Natural killer cell (primary cell): ENCODE data around the gene LARGE1. TPM values are rescaled to one million over a fixed set of nuclear protein-coding genes. Genes with fewer than 3 reads are reported as not detected.

ENCODE experiments used
- ATAC-seq, 3 donors: fragments of 150-1000 bp in 2 of 3; fragments of 200-7000 bp in 1 of 3; cut with Tn5 transposase; 1 replicate in 1 of 3; 2 replicates in 2 of 3; pipeline ENCODE4 v1.10.0; 2021; ENCODE audit warnings: mild to moderate bottlenecking in 2 of 3, moderate library complexity in 2 of 3
- DNase-seq, 2 donors: peaks; one replicate each; pipeline versions ENCODE4 v3.0.0 to v3.0.0-alpha.2; 2013 to 2021; ENCODE audit warnings: mixed read lengths in 1 of 2
- H3K27ac ChIP-seq: one replicate; pipeline ENCODE4 v1.5.1; 2013; ENCODE audit warnings: mild to moderate bottlenecking, low read length
- H3K27me3 ChIP-seq: one replicate; pipeline ENCODE4 v1.6.1; 2013; ENCODE audit warnings: low read length; ENCODE audit not compliant: control insufficient read depth, insufficient read depth
- H3K36me3 ChIP-seq: one replicate; pipeline ENCODE4 v1.6.1; 2013; ENCODE audit warnings: low read length; ENCODE audit not compliant: control insufficient read depth, insufficient read depth
- H3K4me1 ChIP-seq: one replicate; pipeline ENCODE4 v1.6.1; 2013; ENCODE audit warnings: low read length; ENCODE audit not compliant: control insufficient read depth, insufficient read depth
- H3K4me3 ChIP-seq: one replicate; pipeline ENCODE4 v1.5.1; 2013; ENCODE audit warnings: low read length
- H3K9me3 ChIP-seq: one replicate; pipeline ENCODE4 v1.6.1; 2013; ENCODE audit warnings: low read length; ENCODE audit not compliant: control insufficient read depth, insufficient read depth
- H3K27ac Mint-ChIP-seq, 2 donors: one replicate each; pipeline ENCODE4 v1.8.0; 2022; ENCODE audit warnings: mild to moderate bottlenecking in 2 of 2, mixed read lengths in 2 of 2, moderate library complexity in 1 of 2
- H3K27me3 Mint-ChIP-seq, 2 donors: one replicate each; pipeline ENCODE4 v1.8.0; 2022; ENCODE audit warnings: low read depth in 2 of 2, mixed read lengths in 2 of 2
- H3K36me3 Mint-ChIP-seq: one replicate; pipeline ENCODE4 v1.8.0; 2022; ENCODE audit warnings: mixed read lengths
- H3K4me1 Mint-ChIP-seq, 2 donors: one replicate each; pipeline ENCODE4 v1.8.0; 2022; ENCODE audit warnings: mixed read lengths in 2 of 2
- H3K4me3 Mint-ChIP-seq: one replicate; pipeline ENCODE4 v1.8.0; 2022; ENCODE audit warnings: mild to moderate bottlenecking, moderate library complexity, mixed read lengths
- H3K9me3 Mint-ChIP-seq, 2 donors: one replicate each; pipeline ENCODE4 v1.8.0; 2022; ENCODE audit warnings: mixed read lengths in 2 of 2
- CTCF ChIP-seq: fragments of 200-600 bp; IDR thresholded peaks from one replicate; pipeline ENCODE4 v1.8.0; 2022; ENCODE audit warnings: antibody characterized with exemption
- WGBS: methylation state at CpG from one replicate; pipeline ENCODE4 v1.1.7; 2013; ENCODE audit warnings: missing lambda C conversion rate; ENCODE audit not compliant: insufficient coverage; 5-methylcytosine and 5-hydroxymethylcytosine counted together
- intact Hi-C: fragments of 100-400 bp; cut with micrococcal nuclease; formaldehyde crosslinking; loops from one replicate; pipeline ENCODE4 v1.14.2; 2022
- total RNA-seq, 4 donors: library from RNA; stranded (reverse); fragments of 120-200 nt in 1 of 4; gene quantifications; one replicate each; pipeline versions ENCODE4 v1.2.3 to v1.2.4, GENCODE V29; 2013 to 2022

Gene LARGE1
- total RNA-seq, 3 donors from 2014 or later (not counting 1 experiment from before 2014, with no cell fraction given) = 2.6 to 11.6 (median 4.1) TPM

GRCh38 chr22:33599596-33599995, 320.7 kb downstream of the LARGE1 start:
- Mint-ChIP-seq H3K4me3 (no peak overlapping the region), H3K36me3 (peaks cover 5% of the 10 kb centered on the region), H3K27me3 (peaks cover 0 to 2% of the 10 kb centered on the region in 2 donors), H3K4me1 (no peaks in the 10 kb centered on the region), H3K9me3 (peaks cover 0 to 3% of the 10 kb centered on the region in 2 donors), H3K27ac (no peak overlapping the region)
- intact Hi-C loops = no loop called here
- 84% methylated on average over 6 of the region's 7 CpGs for WGBS
- H3K4me1 ChIP-seq = no peaks in the 10 kb centered on the region
- no peaks in the 10 kb centered on the region for H3K27me3 ChIP-seq
- no peak overlapping the region for H3K4me3 ChIP-seq
- no peak overlapping the region for H3K27ac ChIP-seq
- H3K9me3 ChIP-seq = no peaks in the 10 kb centered on the region
- no peak for TF ChIP-seq CTCF
- no peaks in the 10 kb centered on the region for H3K36me3 ChIP-seq
- no peak for ATAC-seq
- DNase-seq = no peak

GRCh38 chr22:33598821-33599220, 321.5 kb downstream of the LARGE1 start:
- Mint-ChIP-seq H3K27me3 (peaks cover 0 to 2% of the 10 kb centered on the region in 2 donors), H3K36me3 (peaks cover 5% of the 10 kb centered on the region), H3K27ac (no peak overlapping the region), H3K4me3 (no peak overlapping the region), H3K9me3 (peaks cover 0 to 3% of the 10 kb centered on the region in 2 donors), H3K4me1 (no peaks in the 10 kb centered on the region)
- no peak overlapping the region for H3K4me3 ChIP-seq
- intact Hi-C loops = no loop called here
- H3K9me3 ChIP-seq = no peaks in the 10 kb centered on the region
- DNase-seq = no peak
- ATAC-seq = no peak
- TF ChIP-seq CTCF = no peak
- H3K27ac ChIP-seq = no peak overlapping the region
- H3K36me3 ChIP-seq = no peaks in the 10 kb centered on the region
- H3K27me3 ChIP-seq = no peaks in the 10 kb centered on the region
- 80% methylated on average over 1 of the region's 1 CpG for WGBS
- H3K4me1 ChIP-seq = no peaks in the 10 kb centered on the region

GRCh38 chr22:33597274-33597985, 322.8 kb downstream of the LARGE1 start:
- no peak overlapping the region for H3K27ac ChIP-seq
- no peaks in the 10 kb centered on the region for H3K9me3 ChIP-seq
- Mint-ChIP-seq H3K4me1 (no peaks in the 10 kb centered on the region), H3K4me3 (no peak overlapping the region), H3K9me3 (peaks cover 0 to 3% of the 10 kb centered on the region in 2 donors), H3K36me3 (peaks cover 5% of the 10 kb centered on the region), H3K27ac (no peak overlapping the region), H3K27me3 (peaks cover 0 to 2% of the 10 kb centered on the region in 2 donors)
- ATAC-seq (no peak), DNase-seq (no peak)
- intact Hi-C loops = no loop called here
- no peaks in the 10 kb centered on the region for H3K36me3 ChIP-seq
- H3K4me3 ChIP-seq = no peak overlapping the region
- WGBS = 98% methylated on average over 5 of the region's 6 CpGs
- H3K4me1 ChIP-seq = no peaks in the 10 kb centered on the region
- no peaks in the 10 kb centered on the region for H3K27me3 ChIP-seq
- no peak for TF ChIP-seq CTCF

- no peaks in the 10 kb centered on the region for H3K4me1 ChIP-seq
- H3K27me3 ChIP-seq = no peaks in the 10 kb centered on the region
- H3K4me1 Mint-ChIP-seq = no peaks in the 10 kb centered on the region
- H3K9me3 Mint-ChIP-seq = no peaks in the 10 kb centered on the region
- ATAC-seq (no peak), DNase-seq (no peak)
- TF ChIP-seq CTCF = no peak
- intact Hi-C loops = no loop called here
- H3K27ac Mint-ChIP-seq = no peak overlapping the region
- H3K27me3 Mint-ChIP-seq = no peaks in the 10 kb centered on the region
- H3K4me3 Mint-ChIP-seq = no peak overlapping the region
- no peaks in the 10 kb centered on the region for H3K36me3 Mint-ChIP-seq
- no peak overlapping the region for H3K4me3 ChIP-seq
- no peak overlapping the region for H3K27ac ChIP-seq
- H3K36me3 ChIP-seq = no peaks in the 10 kb centered on the region
- 98% methylated on average over 4 of the region's 5 CpGs for WGBS
- no peaks in the 10 kb centered on the region for H3K9me3 ChIP-seq
Measured at GRCh38 chr22:33593818-33594217, 326.5 kb downstream of the LARGE1 start.
